Measurements from ENCODE around the gene AK1.

DNA sequence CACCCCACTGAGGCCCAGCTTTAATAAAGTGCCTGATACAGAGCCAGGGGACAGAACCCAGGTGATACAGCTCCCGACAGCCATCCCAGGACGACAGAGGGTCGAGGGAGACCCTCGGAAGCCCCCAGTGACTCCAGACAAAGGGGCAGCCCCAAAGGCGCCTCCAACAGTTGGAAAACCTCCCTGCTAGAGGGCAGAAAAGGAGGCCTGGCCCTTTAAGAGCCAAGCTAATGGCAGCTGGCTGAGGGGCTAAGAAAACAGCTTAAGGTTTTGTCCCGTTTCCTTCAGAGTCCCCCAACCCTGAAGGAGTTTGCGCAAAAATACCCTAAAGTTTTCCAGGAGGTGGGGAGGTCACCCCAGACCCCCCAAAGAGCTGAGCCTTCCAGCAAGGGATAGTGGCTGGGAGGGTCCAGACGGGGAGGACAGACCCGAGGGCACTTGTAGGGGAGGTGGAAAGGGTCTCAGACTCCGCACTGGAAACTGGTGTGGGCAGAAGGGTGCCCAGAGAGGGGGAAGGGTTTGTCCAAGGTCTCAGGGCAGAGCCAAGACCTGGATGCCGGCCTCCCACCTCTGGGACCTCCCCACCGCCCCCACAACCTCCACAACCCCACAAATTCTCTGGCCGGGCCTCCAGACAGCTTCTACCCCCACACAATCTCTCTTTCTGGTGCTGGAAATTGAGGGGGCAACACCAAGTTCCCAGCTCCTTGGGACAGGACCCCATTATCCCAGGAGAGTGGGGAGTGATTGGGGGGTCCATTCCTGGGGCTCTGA, 8.2 kb upstream of the AK1 start:
- TF ChIP-seq POLR2AphosphoS5 (IDR thresholded peaks at IDR 0.05), result no peak
- no peak for TF ChIP-seq POLR2A (IDR thresholded peaks at IDR 0.05; ENCODE audit: low read depth)
- TF ChIP-seq, protein P1, sequence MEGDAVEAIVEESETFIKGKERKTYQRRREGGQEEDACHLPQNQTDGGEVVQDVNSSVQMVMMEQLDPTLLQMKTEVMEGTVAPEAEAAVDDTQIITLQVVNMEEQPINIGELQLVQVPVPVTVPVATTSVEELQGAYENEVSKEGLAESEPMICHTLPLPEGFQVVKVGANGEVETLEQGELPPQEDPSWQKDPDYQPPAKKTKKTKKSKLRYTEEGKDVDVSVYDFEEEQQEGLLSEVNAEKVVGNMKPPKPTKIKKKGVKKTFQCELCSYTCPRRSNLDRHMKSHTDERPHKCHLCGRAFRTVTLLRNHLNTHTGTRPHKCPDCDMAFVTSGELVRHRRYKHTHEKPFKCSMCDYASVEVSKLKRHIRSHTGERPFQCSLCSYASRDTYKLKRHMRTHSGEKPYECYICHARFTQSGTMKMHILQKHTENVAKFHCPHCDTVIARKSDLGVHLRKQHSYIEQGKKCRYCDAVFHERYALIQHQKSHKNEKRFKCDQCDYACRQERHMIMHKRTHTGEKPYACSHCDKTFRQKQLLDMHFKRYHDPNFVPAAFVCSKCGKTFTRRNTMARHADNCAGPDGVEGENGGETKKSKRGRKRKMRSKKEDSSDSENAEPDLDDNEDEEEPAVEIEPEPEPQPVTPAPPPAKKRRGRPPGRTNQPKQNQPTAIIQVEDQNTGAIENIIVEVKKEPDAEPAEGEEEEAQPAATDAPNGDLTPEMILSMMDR (IDR thresholded peaks at IDR 0.05), result no peak

Measured in esophagus muscularis mucosa (tissue), 3 donors.